Measurements from ENCODE around the gene LUM. TPM values are rescaled to one million over a fixed set of nuclear protein-coding genes. Genes with fewer than 3 reads are reported as not detected.
A peak's percentile ranks its signal among the peaks of the same experiment; 100 is the strongest.
"Not testable (repeated sequence)": the region's sequence is repeated elsewhere in the genome, so short reads cannot be mapped to it uniquely, and the experiment has no call there.

The LUM gene
- total and polyA plus RNA-seq, 2 donors (not counting 1 experiment from before 2014, with no cell fraction given), result 217 to 577 TPM

DNA sequence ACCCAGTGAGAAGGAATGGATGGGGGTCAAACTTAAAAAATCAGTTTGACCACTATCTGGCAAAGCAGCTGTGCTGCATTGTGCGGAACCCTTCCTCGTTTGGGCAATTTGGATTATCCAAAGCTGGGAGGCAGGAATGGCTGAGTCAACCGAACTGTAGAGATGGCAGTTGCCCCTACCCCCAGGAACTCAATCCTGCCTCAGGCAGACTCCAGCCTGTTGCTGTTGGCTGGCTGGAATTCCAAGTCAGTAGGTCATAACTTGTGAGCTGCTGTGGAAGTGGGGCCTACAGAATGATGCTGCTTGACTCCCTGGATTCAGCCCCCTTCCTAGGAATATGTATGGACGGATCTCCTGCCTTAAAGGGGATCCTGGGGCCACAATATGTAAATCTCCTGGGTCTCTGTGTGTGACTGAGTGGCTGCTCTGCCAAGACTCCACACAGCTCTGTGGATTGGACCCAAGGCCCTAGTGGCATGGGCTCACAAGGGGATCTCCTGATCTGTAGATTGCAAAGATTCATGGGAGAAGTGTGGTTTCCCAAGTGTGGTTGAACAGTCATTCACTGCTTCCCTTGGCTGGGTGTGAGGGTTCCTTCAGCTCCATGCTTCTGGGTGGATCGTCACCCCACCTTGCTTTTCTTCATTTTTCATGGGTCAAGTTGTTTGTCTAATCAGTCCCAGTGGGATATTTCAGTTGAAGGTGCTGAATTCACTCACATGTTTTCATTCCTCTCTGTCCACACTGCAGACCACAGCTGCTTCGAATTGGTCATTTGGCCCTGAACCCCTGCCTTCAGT lies 19.2 kb downstream of the LUM start:
- Histone ChIP-seq H3K9me3 (ENCODE audit: control insufficient read depth, insufficient read depth, low read depth, low read length) (no peaks in the 10 kb centered on the region), H3K4me1 (ENCODE audit: control insufficient read depth, extremely low read depth, insufficient read depth, low read length) (peaks cover 2% of the 10 kb centered on the region), H3K9ac (ENCODE audit: insufficient read depth, low read length) (no peak overlapping the region), H3K79me2 (ENCODE audit: control insufficient read depth, insufficient read depth, low read length) (no peaks in the 10 kb centered on the region), H2AFZ (ENCODE audit: low read length) (no peak overlapping the region), H3K36me3 (ENCODE audit: control insufficient read depth, insufficient read depth, low read length) (no peaks in the 10 kb centered on the region), H3K4me3 (replicated peaks in 1 of 4; ENCODE audit: control extremely low read depth in 1 of 4, insufficient read depth in 1 of 4, low read depth in 3 of 4, low read length in 4 of 4) (no peak overlapping the region), H3K27ac (ENCODE audit: insufficient read depth, low read length) (no peak overlapping the region), H3K27me3 (ENCODE audit: control insufficient read depth, insufficient read depth, low read length) (no peaks in the 10 kb centered on the region), H3K4me2 (ENCODE audit: extremely low read depth, insufficient read depth, low read length) (no peak overlapping the region), H4K20me1 (ENCODE audit: control insufficient read depth, extremely low read depth, insufficient read depth, low read length) (no peaks in the 10 kb centered on the region)
- no peak for TF ChIP-seq CTCF (conservative IDR thresholded peaks at IDR 0.05 in 1 of 2, IDR thresholded peaks at IDR 0.05 in 1 of 2; ENCODE audit: low read depth in 1 of 2, low read length in 2 of 2)
- no peak for TF ChIP-seq EZH2 (IDR thresholded peaks at IDR 0.05; ENCODE audit: low read length, missing control alignments)
- DNase-seq (ENCODE audit: low read depth in 2 of 2), result peak in 1 of 2 donors; percentile 54

GRCh38 chr12:91089953-91090352 lies 21.3 kb downstream of the LUM start:
- H3K27me3 ChIP-seq (ENCODE audit: control insufficient read depth, insufficient read depth, low read length); H3K9ac ChIP-seq (ENCODE audit: insufficient read depth, low read length); H4K20me1 ChIP-seq (ENCODE audit: control insufficient read depth, extremely low read depth, insufficient read depth, low read length); H2AFZ ChIP-seq (ENCODE audit: low read length); H3K4me3 ChIP-seq (replicated peaks in 1 of 4; ENCODE audit: control extremely low read depth in 1 of 4, insufficient read depth in 1 of 4, low read depth in 3 of 4, low read length in 4 of 4); H3K9me3 ChIP-seq (ENCODE audit: control insufficient read depth, insufficient read depth, low read depth, low read length); H3K4me2 ChIP-seq (ENCODE audit: extremely low read depth, insufficient read depth, low read length); DNase-seq (ENCODE audit: low read depth in 2 of 2); H3K79me2 ChIP-seq (ENCODE audit: control insufficient read depth, insufficient read depth, low read length); H3K4me1 ChIP-seq (ENCODE audit: control insufficient read depth, extremely low read depth, insufficient read depth, low read length); H3K36me3 ChIP-seq (ENCODE audit: control insufficient read depth, insufficient read depth, low read length); H3K27ac ChIP-seq (ENCODE audit: insufficient read depth, low read length): not testable (repeated sequence)

DNA sequence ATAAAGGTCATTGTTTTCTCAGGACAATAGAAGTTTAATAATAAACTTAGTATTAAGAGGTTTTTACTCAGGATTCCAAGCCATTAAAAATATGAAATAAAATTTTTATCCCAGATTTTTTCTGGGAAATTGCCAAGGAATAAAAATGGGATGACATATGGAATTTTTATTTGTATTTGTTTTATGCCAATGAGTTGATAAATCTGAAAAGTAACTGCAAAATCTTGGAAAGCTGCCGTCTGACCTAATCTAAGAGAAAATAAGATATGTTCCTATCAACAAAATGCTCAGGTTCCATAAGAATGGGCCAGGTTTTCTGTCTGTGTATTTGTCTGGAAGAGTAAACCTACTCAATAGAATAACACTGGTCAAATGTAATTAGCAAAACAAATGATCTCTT lies 31.3 kb downstream of the LUM start:
- Histone ChIP-seq H3K4me2 (ENCODE audit: extremely low read depth, insufficient read depth, low read length) (no peak overlapping the region), H3K9me3 (ENCODE audit: control insufficient read depth, insufficient read depth, low read depth, low read length) (no peaks in the 10 kb centered on the region), H3K36me3 (ENCODE audit: control insufficient read depth, insufficient read depth, low read length) (no peaks in the 10 kb centered on the region), H3K27me3 (ENCODE audit: control insufficient read depth, insufficient read depth, low read length) (no peaks in the 10 kb centered on the region), H3K79me2 (ENCODE audit: control insufficient read depth, insufficient read depth, low read length) (no peaks in the 10 kb centered on the region), H4K20me1 (ENCODE audit: control insufficient read depth, extremely low read depth, insufficient read depth, low read length) (no peaks in the 10 kb centered on the region), H2AFZ (ENCODE audit: low read length) (no peak overlapping the region), H3K4me1 (ENCODE audit: control insufficient read depth, extremely low read depth, insufficient read depth, low read length) (no peaks in the 10 kb centered on the region), H3K27ac (ENCODE audit: insufficient read depth, low read length) (no peak overlapping the region), H3K4me3 (replicated peaks in 1 of 4; ENCODE audit: control extremely low read depth in 1 of 4, insufficient read depth in 1 of 4, low read depth in 3 of 4, low read length in 4 of 4) (no peak overlapping the region), H3K9ac (ENCODE audit: insufficient read depth, low read length) (no peak overlapping the region)
- no peak for TF ChIP-seq EZH2 (IDR thresholded peaks at IDR 0.05; ENCODE audit: low read length, missing control alignments)
- no peak for TF ChIP-seq CTCF (conservative IDR thresholded peaks at IDR 0.05 in 1 of 2, IDR thresholded peaks at IDR 0.05 in 1 of 2; ENCODE audit: low read depth in 1 of 2, low read length in 2 of 2)
- no peak for DNase-seq (ENCODE audit: low read depth in 2 of 2)

All from fibroblast of lung (primary cell).